LHCN-M2 (cell line): ENCODE data around the gene CARNS1. TPM values are rescaled to one million over a fixed set of nuclear protein-coding genes. Genes with fewer than 3 reads are reported as not detected.

ENCODE experiments used
- DNase-seq: peaks from one replicate; pipeline ENCODE4 v3.0.0-alpha.2; 2012; ENCODE audit warnings: low read depth
- total RNA-seq: library from RNA; depleted of rRNA; stranded (reverse); fragments of >200 nt; gene quantifications from 2 replicates; pipeline ENCODE4 v1.2.3, GENCODE V29; 2014

CARNS1 gene
- total RNA-seq, 1 experiment from 2014 or later: 0.40 TPM

DNA sequence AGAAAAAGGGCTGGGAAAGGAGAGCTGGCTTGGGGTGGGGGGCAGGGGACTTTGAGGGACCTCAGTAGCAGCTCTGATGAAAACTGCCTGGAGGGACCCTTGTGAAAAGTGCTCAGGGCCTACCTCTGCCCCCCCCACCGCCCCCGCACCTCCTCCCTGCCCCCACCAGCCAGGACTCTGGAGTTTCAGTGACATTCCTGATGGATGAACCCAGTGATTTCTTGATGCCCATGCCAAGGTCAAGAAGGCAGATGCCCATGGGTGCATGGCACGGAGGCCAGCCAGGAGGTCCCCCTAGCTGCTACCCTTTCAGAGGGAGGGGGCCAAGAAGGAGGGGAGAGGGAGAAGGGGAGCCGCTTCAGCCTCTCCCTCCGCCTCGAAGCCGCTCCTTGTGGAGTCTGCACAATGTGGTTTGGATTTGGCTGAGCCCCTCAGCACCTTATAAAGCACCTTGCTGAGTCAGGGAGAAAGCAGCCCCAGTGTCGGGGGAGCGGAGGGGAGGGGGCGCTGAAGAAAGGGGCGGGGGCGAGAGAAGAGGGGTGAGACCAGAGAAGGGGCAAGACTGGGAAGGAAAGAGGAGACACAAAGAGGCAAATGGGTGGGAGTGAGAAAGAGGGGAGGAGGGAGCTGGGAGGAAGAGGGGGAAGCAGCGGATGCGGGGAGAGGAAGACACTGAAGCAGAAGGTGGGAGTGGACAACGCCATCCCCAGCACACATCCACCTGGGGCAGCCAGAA, 40.0 kb upstream of the CARNS1 start:
- no peak for DNase-seq

GRCh38 chr11:67376063-67376820, 39.2 kb upstream of the CARNS1 start:
- no peak for DNase-seq

DNA sequence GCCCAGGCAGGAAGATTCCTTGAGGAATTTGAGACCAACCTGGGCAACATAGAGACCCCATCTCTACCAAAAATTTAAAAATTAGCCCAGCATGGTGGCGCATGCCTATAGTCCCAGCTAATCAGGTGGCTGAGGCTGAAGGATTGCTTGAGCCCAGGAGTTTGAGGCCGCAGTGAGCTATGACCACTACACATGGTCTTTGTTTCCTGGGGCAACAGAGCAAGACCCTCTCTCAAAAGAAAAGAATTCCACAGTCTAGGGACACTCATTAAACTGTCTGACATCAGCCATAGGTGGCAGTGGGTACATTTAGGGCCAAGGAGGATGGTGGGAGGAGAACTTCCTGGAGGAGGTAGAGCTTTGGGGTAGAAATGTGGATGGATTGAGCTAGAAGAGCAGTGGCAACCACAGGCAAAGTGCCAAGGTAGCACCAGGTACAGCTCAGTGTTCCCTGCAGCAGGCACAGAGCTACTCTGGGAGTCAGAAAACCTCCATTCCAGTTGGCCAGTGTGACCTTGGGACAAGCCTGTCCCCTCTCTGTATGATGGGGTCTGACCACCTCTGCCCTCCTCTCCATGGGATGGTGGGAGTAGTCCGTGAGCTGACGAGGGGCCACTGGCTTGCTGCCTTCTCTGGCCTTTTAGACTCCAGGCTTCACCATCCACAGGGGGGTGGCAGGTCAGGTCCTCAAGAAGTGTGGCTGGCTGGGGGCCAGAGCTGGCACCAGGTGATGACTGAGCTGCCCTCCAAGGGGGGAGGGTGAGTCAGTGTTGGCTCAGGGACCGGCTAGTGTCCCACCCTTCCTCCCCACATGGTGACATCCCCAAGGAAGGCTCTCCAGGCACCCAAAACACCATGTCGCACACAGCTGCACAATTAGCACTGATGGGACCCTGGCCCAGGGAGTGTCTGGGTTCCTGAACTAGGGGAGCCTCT, 38.3 kb upstream of the CARNS1 start:
- no peak for DNase-seq

- no peak for DNase-seq
Measured at GRCh38 chr11:67378544-67378943, 36.9 kb upstream of the CARNS1 start.

- DNase-seq: no peak
Measured at GRCh38 chr11:67379061-67380058, 36.1 kb upstream of the CARNS1 start.

- no peak for DNase-seq
Measured at GRCh38 chr11:67381244-67381972, 34.1 kb upstream of the CARNS1 start.

GRCh38 chr11:67382276-67383136, 33.0 kb upstream of the CARNS1 start:
- peak; percentile 72 for DNase-seq

GRCh38 chr11:67384851-67385366, 30.6 kb upstream of the CARNS1 start:
- peak; percentile 67 for DNase-seq

GRCh38 chr11:67387069-67387468, 28.4 kb upstream of the CARNS1 start:
- DNase-seq: no peak

- no peak for DNase-seq
Measured at GRCh38 chr11:67387518-67387917, 28.0 kb upstream of the CARNS1 start.

DNA sequence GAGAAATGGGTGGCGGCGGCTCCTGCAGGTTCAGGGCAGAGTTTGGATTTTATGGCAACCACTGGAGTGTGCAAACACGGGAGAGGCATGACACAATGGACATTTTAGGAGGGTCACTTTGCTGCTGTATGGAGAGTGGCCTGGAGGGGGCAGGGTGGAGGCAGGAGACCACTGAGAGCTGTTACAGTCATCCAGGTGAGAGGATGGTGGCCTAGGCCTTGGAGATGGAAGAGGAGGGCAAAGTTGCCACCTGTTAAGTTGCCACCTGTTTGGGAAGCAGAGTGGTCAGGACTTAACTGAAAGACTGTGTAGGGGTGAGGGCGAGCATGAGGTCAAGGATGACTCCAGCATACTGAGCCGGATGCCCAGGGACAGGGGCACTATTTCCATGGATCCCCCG, 26.0 kb upstream of the CARNS1 start:
- DNase-seq: no peak

GRCh38 chr11:67390947-67391303, 24.6 kb upstream of the CARNS1 start:
- no peak for DNase-seq

GRCh38 chr11:67391304-67392182, 23.9 kb upstream of the CARNS1 start, which contains the start of gene RAD9A:
RAD9A (plus strand) TSS chr11:67391986; CDS start chr11:67392045, 59 bp downstream.
- DNase-seq: peak; percentile 93

- no peak for DNase-seq
Measured at GRCh38 chr11:67392183-67392715, 23.2 kb upstream of the CARNS1 start.

GRCh38 chr11:67393437-67393836, 22.0 kb upstream of the CARNS1 start:
- DNase-seq: no peak

DNA sequence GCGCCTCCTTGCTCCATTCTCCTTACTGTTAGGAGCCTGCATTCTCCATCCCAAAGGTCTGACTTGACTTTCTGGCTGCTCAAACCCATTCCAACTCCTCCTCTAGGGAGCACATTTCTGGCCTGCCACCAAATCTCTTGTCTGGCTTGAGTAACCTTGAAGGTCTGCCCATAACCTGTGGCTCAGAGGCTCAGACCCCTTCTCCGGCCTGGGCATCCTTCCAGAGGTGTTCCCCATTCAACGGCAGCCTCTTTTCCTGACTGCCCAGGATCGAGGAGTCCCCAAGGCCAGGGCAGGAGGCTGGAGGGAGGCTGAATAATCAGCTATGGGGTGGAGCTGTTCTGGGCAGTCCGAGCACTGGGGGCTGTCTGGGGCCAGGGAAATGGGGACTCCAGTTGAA, 21.5 kb upstream of the CARNS1 start:
- no peak for DNase-seq

DNA sequence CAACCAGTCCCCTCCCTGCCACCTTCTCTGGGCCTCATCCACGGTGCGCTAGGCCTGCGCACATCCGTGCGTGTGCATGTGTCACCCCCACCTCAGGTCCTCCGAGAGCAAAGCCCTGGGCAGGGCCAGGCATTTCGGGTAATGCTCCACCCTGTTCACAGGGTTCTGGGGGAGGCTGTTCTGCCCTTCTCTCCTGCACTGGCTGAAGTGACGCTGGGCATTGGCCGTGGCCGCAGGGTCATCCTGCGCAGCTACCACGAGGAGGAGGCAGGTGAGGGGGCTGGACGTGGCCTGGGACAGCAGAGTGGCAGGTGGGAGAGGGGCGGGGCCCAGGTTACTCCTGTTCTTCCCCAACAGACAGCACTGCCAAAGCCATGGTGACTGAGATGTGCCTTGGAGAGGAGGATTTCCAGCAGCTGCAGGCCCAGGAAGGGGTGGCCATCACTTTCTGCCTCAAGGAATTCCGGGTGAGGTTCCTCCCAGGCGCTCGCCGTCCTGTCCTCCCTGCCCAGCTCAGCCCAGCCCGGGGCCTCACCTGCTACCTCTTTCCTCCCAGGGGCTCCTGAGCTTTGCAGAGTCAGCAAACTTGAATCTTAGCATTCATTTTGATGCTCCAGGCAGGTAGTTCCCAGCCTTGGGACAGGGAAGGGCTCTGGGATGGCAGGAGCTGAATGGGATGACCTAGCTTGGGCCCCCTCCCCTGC, 19.8 kb upstream of the CARNS1 start:
- no peak for DNase-seq
